Heart left ventricle (tissue), 13 donors: ENCODE results near the gene ABL1.

Experiments used
- POLR2A ChIP-seq, 2 donors: fragments of 450-650 bp; IDR thresholded peaks; one replicate each; pipeline ENCODE4 v1.6.1; 2017; ENCODE audit warnings: antibody characterized with exemption in 2 of 2, mild to moderate bottlenecking in 2 of 2, moderate library complexity in 2 of 2
- TF ChIP-seq, protein P1 (sequence below), 12 donors: fragments of 200-600 bp; sonication (generic) in 4 of 12; IDR thresholded peaks; one replicate each; pipeline versions ENCODE4 v1.5.0 to v1.8.0; 2018 to 2022; ENCODE audit warnings: antibody characterized with exemption in 12 of 12, mild to moderate bottlenecking in 5 of 12
- donor health status: ischemic (EF 13 %, LVEDD 7.1; RV severe dilation, severe dysfunction).
- donor health status: DM: no; HTN: yes; CAD: no.
- donor health status: DM: no; HTN: no; CAD: no.
- donor health status: ischemic (EF 25% LVEDD 6.9; RV normal size, moderate dysfunction).
- donor health status: ischemic (EF 25% LVEDD 5.7; RV mildly dilated, moderate dysfunction).
- donor health status: ischemic (EF 35%, LVEDD 5.7; RV mildly dilated, moderate dysfunction).
- donor health status: nonischemic (EF 11% LVEDD 7.7; RV severe dilation, severe dysfunction).
- donor health status: DM: yes; HTN: yes; CAD: no.
- donor health status: PGD.
- donor health status: ischemic (EF 29% LVEDD 5.4; RV normal size, mild dysfunction).
- donor health status: nonischemic (EF 23%, LVEDD 6.1; RV moderate dilation, normal function).

- no peak for TF ChIP-seq POLR2A (IDR thresholded peaks at IDR 0.05)
- TF ChIP-seq, protein P1, sequence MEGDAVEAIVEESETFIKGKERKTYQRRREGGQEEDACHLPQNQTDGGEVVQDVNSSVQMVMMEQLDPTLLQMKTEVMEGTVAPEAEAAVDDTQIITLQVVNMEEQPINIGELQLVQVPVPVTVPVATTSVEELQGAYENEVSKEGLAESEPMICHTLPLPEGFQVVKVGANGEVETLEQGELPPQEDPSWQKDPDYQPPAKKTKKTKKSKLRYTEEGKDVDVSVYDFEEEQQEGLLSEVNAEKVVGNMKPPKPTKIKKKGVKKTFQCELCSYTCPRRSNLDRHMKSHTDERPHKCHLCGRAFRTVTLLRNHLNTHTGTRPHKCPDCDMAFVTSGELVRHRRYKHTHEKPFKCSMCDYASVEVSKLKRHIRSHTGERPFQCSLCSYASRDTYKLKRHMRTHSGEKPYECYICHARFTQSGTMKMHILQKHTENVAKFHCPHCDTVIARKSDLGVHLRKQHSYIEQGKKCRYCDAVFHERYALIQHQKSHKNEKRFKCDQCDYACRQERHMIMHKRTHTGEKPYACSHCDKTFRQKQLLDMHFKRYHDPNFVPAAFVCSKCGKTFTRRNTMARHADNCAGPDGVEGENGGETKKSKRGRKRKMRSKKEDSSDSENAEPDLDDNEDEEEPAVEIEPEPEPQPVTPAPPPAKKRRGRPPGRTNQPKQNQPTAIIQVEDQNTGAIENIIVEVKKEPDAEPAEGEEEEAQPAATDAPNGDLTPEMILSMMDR (IDR thresholded peaks at IDR 0.05), result no peak
Measured at GRCh38 chr9:130820135-130820738, 14.8 kb upstream of the ABL1 start.
